ENCODE measurements around the gene FBP2. TPM values are rescaled to one million over a fixed set of nuclear protein-coding genes. Genes with fewer than 3 reads are reported as not detected.
"Not testable (repeated sequence)": the region's sequence is repeated elsewhere in the genome, so short reads cannot be mapped to it uniquely, and the experiment has no call there.

FBP2 gene
- total RNA-seq, 2 donors from 2014 or later: not detected

DNA sequence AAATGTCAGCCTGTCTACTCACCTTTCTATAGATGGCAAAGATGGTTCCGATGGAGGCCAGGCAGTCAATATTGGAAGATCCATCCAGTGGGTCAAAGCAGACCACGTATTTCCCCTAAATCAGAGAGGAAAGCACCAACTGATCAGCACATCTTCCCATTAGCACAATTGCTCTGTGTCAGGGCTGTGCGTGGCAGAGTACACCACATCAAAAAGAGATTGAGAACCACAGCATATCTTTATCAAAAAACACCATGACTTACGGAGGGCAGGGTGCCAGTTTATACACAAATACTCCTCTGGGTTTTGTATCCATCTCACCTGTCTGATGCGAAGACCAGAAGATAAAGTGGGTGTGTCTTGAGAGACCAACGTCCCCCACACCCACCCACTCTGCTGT lies 9.1 kb downstream of the FBP2 start:
- no peaks in the 10 kb centered on the region for H3K9me3 Mint-ChIP-seq
- ATAC-seq: peak in 1 of 2 donors; percentile 70
- DNase-seq (ENCODE audit: low spot score in 2 of 2): no peak
- H3K36me3 Mint-ChIP-seq: no peaks in the 10 kb centered on the region
- H3K27ac Mint-ChIP-seq: no peak overlapping the region

DNA sequence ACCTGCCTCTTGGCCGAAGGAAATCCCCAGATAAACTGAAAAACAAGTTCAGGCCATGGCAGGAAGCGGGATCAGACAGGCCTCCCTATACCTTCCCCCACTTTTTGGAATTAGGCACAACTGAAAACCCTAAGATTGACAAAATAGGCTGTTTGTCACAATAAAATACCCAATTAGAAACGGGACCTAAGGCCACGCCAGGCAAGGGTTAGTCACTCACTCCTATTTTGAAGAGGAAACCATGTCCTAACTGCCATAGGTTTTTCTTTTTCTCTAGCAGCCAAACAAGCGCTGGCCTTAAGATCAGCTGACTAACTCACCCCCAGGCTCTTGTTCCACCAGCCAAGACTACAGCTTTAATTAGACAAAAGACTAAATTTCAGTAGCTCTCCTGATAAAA lies 11.9 kb downstream of the FBP2 start:
- ATAC-seq (no peak), DNase-seq (ENCODE audit: low spot score in 2 of 2) (no peak)
- H3K9me3 Mint-ChIP-seq: no peaks in the 10 kb centered on the region
- H3K27ac Mint-ChIP-seq: no peak overlapping the region
- H3K36me3 Mint-ChIP-seq: no peaks in the 10 kb centered on the region

DNA sequence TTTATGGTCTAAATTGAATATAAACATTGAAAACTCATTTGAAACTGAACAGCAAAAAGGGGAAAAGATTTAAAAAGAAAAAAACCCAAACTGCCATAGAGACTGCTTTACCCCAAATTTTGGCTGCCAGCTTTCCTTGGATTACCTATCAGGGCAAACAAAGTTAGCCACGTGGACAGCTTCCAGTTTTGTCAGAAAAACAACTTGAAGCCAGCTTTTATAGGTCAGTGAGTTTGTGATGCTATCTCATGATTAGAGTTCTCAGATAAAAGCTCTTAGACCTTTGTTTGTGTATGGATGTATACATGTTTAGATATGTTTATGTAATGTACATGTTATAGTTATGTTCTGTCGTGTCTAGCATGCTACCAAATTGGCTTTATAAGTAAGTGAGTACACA lies 16.1 kb downstream of the FBP2 start:
- ATAC-seq: no peak
- Mint-ChIP-seq H3K27ac (no peak overlapping the region), H3K9me3 (no peaks in the 10 kb centered on the region)

GRCh38 chr9:94577036-94577435 lies 16.6 kb downstream of the FBP2 start:
- Mint-ChIP-seq H3K27ac (no peak overlapping the region), H3K9me3 (no peaks in the 10 kb centered on the region), H3K36me3 (no peaks in the 10 kb centered on the region)
- no peak for DNase-seq (ENCODE audit: low spot score in 2 of 2)
- no peak for ATAC-seq

More for the DNA sequence above, 16.1 kb downstream of the FBP2 start:
- H3K36me3 Mint-ChIP-seq: no peaks in the 10 kb centered on the region
- DNase-seq (ENCODE audit: low spot score in 2 of 2): no peak

- ATAC-seq: no peak
- Mint-ChIP-seq H3K27ac (no peak overlapping the region), H3K36me3 (no peaks in the 10 kb centered on the region), H3K9me3 (no peaks in the 10 kb centered on the region)
- DNase-seq (ENCODE audit: low spot score in 2 of 2): no peak
Measured at GRCh38 chr9:94576131-94576530, 17.5 kb downstream of the FBP2 start.

GRCh38 chr9:94568972-94569712 lies 24.5 kb downstream of the FBP2 start:
- H3K36me3 Mint-ChIP-seq: no peaks in the 10 kb centered on the region
- H3K27ac Mint-ChIP-seq: no peak overlapping the region
- DNase-seq (ENCODE audit: low spot score in 2 of 2): no peak
- ATAC-seq: no peak
- H3K9me3 Mint-ChIP-seq: peaks cover 0 to under 1% of the 10 kb centered on the region in 2 donors

GRCh38 chr9:94568250-94568889 lies 25.3 kb downstream of the FBP2 start:
- Mint-ChIP-seq H3K36me3 (no peaks in the 10 kb centered on the region), H3K9me3 (peaks cover 0 to 4% of the 10 kb centered on the region in 2 donors), H3K27ac (no peak overlapping the region)
- ATAC-seq: no peak
- DNase-seq (ENCODE audit: low spot score in 2 of 2): no peak

- no peaks in the 10 kb centered on the region for H3K36me3 Mint-ChIP-seq
- no peak overlapping the region for H3K27ac Mint-ChIP-seq
- H3K9me3 Mint-ChIP-seq: peaks cover 0 to 4% of the 10 kb centered on the region in 2 donors
- DNase-seq (ENCODE audit: low spot score in 2 of 2): no peak
- no peak for ATAC-seq
Measured at GRCh38 chr9:94567271-94567670, 26.4 kb downstream of the FBP2 start.

DNA sequence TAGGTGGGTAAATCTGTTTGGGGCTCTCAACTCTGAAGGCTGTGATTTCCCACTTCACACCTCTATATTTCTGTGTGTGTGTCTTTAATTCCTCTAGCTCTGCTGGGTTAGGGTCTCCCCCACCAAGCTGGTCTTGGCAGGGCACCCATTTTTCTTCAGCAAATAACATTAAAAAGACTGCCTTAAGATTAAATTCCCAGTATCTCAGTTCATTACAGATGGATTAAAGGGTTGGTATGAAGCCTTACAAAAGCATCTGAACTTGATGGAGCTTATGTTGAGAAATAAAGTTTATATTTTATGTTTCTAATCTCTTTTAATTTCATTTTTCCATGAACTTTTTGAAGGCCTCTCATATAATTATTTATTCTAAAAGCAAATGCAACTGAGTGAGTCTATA lies 27.1 kb downstream of the FBP2 start:
- no peak for ATAC-seq
- no peak for DNase-seq (ENCODE audit: low spot score in 2 of 2)
- no peak overlapping the region for H3K27ac Mint-ChIP-seq
- H3K9me3 Mint-ChIP-seq: peaks cover 0 to 4% of the 10 kb centered on the region in 2 donors
- H3K36me3 Mint-ChIP-seq: no peaks in the 10 kb centered on the region

DNA sequence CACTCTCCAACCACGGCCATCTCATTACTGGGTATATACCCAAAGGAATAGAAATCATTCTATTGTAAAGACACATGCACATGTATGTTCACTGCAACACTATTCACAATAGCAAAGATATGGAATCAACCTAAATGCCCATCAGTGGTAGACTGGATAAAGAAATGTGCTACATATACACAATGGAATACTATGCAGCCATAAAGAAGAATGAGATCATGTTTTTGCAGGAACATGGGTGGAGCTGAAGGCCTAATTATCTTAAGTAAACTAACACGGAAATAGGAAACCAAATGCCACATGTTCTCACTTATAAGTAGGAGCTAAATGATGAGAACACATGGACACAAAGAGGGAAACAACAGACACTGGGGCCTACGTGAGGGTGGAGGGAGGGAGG lies 29.3 kb downstream of the FBP2 start:
- not testable (repeated sequence) for DNase-seq (ENCODE audit: low spot score in 2 of 2); H3K27ac Mint-ChIP-seq; ATAC-seq; H3K36me3 Mint-ChIP-seq; H3K9me3 Mint-ChIP-seq

GRCh38 chr9:94563548-94563947 lies 30.1 kb downstream of the FBP2 start:
- peaks cover 0 to 4% of the 10 kb centered on the region in 2 donors for H3K9me3 Mint-ChIP-seq
- ATAC-seq: no peak

GRCh38 chr9:94560237-94560636 lies 33.4 kb downstream of the FBP2 start:
- no peak for DNase-seq (ENCODE audit: low spot score in 2 of 2)
- H3K36me3 Mint-ChIP-seq: no peaks in the 10 kb centered on the region
- peaks cover 0 to 4% of the 10 kb centered on the region in 2 donors for H3K9me3 Mint-ChIP-seq
- ATAC-seq: no peak
- H3K27ac Mint-ChIP-seq: no peak overlapping the region

More at GRCh38 chr9:94563548-94563947, 30.1 kb downstream of the FBP2 start:
- Mint-ChIP-seq H3K36me3 (no peaks in the 10 kb centered on the region), H3K27ac (no peak overlapping the region)
- no peak for DNase-seq (ENCODE audit: low spot score in 2 of 2)

DNA sequence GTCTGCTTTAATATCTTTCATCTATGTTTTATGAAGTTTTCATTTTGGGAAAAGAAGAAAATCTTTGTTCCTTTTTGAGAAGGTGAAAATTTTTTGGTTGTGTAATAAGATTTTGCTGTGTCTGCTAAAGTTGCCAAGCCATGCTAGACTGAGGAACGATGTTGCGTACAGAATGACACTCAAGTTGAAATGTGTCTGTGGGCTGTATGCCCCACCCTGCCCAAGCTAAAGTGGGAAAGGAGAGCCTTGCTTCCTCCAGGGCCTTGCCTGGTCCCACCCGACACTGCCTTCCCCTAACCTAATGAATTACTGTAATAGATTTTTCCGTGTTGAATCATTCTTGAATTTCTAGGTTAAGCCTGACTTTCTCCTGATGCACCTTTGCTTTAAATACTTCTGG lies 36.2 kb downstream of the FBP2 start:
- ATAC-seq: no peak
- no peaks in the 10 kb centered on the region for H3K9me3 Mint-ChIP-seq

DNA sequence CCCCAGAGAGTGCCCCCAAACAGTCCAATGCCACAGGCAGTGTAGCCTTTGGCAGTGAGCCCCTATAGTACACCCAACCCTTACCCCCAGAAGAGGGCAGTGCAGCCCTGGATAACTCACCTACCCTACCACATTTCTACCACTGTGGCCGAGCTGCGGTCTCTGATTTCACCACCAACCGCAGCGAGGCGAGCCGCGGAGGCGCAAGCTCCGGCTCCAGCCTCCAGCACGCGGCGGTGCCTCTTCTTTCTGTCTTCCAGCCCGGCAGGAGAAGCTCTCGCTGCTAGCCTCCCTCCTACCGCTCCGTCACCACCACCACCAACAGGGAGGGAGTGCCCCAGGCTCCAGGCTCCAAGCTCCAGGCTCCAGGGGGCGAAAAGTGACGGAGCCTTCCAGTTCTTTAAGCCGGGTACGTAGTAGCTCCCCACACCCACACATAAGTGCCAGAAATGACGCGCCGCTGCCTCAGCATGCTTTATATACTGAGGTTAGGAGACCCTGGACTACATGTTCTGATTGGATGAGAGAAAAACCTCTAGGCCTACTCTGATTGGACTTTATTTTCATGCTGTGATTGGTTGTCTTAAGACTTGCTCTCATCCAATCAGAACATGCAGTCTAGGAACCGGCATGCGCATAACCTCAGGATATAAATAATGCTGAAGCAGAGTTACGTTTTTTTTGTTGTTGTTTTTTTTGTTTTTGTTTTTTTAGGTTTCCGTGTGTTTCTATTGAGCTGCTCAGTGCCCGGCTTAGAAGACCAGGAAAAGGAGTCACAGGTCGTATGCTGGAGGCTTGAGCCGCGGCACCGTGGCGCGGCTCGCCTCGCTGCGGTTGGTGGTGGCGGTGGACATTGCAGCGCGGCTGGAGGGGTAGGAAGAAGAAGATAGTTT lies 38.9 kb downstream of the FBP2 start, which contains the start of gene PCAT7:
Gene PCAT7, plus strand, starts transcription at position 645 of the 893 bp plus-strand sequence.
- ATAC-seq (peak; percentile 83 to 98), DNase-seq (ENCODE audit: low spot score in 2 of 2) (peak in 1 of 2 donors; percentile 23)
- Mint-ChIP-seq H3K9me3 (no peaks in the 10 kb centered on the region), H3K27ac (no peak within 1 kb of the TSS), H3K36me3 (no peaks in the 10 kb centered on the region)

More for the DNA sequence above, 36.2 kb downstream of the FBP2 start:
- DNase-seq (ENCODE audit: low spot score in 2 of 2): no peak
- Mint-ChIP-seq H3K27ac (no peak overlapping the region), H3K36me3 (no peaks in the 10 kb centered on the region)

- no peak overlapping the region for H3K27ac Mint-ChIP-seq
Measured at GRCh38 chr9:94554078-94554438, 39.6 kb downstream of the FBP2 start.

GRCh38 chr9:94553029-94553938 lies 40.3 kb downstream of the FBP2 start:
- H3K9me3 Mint-ChIP-seq: no peaks in the 10 kb centered on the region
- no peaks in the 10 kb centered on the region for H3K36me3 Mint-ChIP-seq
- no peak overlapping the region for H3K27ac Mint-ChIP-seq
- ATAC-seq (no peak), DNase-seq (ENCODE audit: low spot score in 2 of 2) (no peak)

More at GRCh38 chr9:94554078-94554438, 39.6 kb downstream of the FBP2 start:
- ATAC-seq: peak in 1 of 2 donors; percentile 35
- Mint-ChIP-seq H3K36me3 (no peaks in the 10 kb centered on the region), H3K9me3 (no peaks in the 10 kb centered on the region)
- DNase-seq (ENCODE audit: low spot score in 2 of 2): no peak

Data from activated naive CD4-positive, alpha-beta T cell treated with anti-CD3 and anti-CD28 coated beads, Interleukin-2, amount 50 U/mL, for 72 hours (primary cell).